Tibial nerve (tissue), 4 donors: Measurements from ENCODE around the gene JAK1.

Experiments used
- CTCF ChIP-seq, 5 experiments: fragments of 200-600 bp in 3 of 5; fragments of 450-650 bp in 2 of 5; sonication (generic) in 3 of 5; IDR thresholded peaks; one replicate each; pipeline ENCODE4 v1.5.1; 2016 to 2019; ENCODE audit warnings: antibody characterized with exemption in 5 of 5, mild to moderate bottlenecking in 3 of 5, moderate library complexity in 2 of 5
- EP300 ChIP-seq, 2 donors: sonication (generic); formaldehyde crosslinking; IDR thresholded peaks; one replicate each; pipeline ENCODE4 v1.6.1; 2017; ENCODE audit warnings: antibody characterized with exemption in 2 of 2, mild to moderate bottlenecking in 1 of 2
- POLR2A ChIP-seq, 2 donors: fragments of 450-650 bp; IDR thresholded peaks; one replicate each; pipeline ENCODE4 v1.6.1; 2017; ENCODE audit warnings: antibody characterized with exemption in 2 of 2, mild to moderate bottlenecking in 2 of 2, moderate library complexity in 2 of 2

GRCh38 chr1:64848136-64848535 lies 118.2 kb downstream of the JAK1 start:
- no peak for TF ChIP-seq CTCF (IDR thresholded peaks at IDR 0.05)
- no peak for TF ChIP-seq POLR2A (IDR thresholded peaks at IDR 0.05)
- TF ChIP-seq EP300 (IDR thresholded peaks at IDR 0.05) = no peak
